ENCODE measurements around the gene CNPY4. TPM values are rescaled to one million over a fixed set of nuclear protein-coding genes. Genes with fewer than 3 reads are reported as not detected.

Gene CNPY4
- total and polyA plus RNA-seq, 10 of the 15 experiments (the other 5 are each of a cell fraction or from before 2014, with no cell fraction given) = 2.5 to 9.2 (median 6.8) TPM

GRCh38 chr7:100120733-100121036, 1.3 kb downstream of the CNPY4 start (continued):
- TF ChIP-seq LARP7 (IDR thresholded peaks at IDR 0.05) (no peak), CBFB (IDR thresholded peaks at IDR 0.05; ENCODE audit: low read depth) (no peak), TBL1XR1 (IDR thresholded peaks at IDR 0.05; ENCODE audit: low read depth, low read length) (no peak), MTA3 (IDR thresholded peaks at IDR 0.05; ENCODE audit: borderline replicate concordance, low read length) (no peak), NR2F1 (conservative IDR thresholded peaks at IDR 0.05) (no peak), NFXL1 (IDR thresholded peaks at IDR 0.05; ENCODE audit: borderline replicate concordance) (no peak), CEBPZ (IDR thresholded peaks at IDR 0.05; ENCODE audit: low read depth, low read length) (no peak), FOXK2 (IDR thresholded peaks at IDR 0.05) (no peak), IRF3 (IDR thresholded peaks at IDR 0.05) (no peak)

GRCh38 chr7:100122067-100122466, 2.6 kb downstream of the CNPY4 start:
- no peak overlapping the region for H3K4me2 ChIP-seq (ENCODE audit: control insufficient read depth, insufficient read depth)
- FAIRE-seq = no peak
- ChIA-PET CTCF (interaction anchor here (0.6 kb wide), 1 partner anchor 59 kb away, joined by 3 read pairs; no protein-coding TSS in a partner anchor), POLR2A (interaction anchor here (0.5 kb wide), 1 partner anchor 373 kb away, joined by 6 read pairs; no protein-coding TSS in a partner anchor), RAD21 (ENCODE audit: unreplicated experiment) (no interaction called here), SMC1A (ENCODE audit: uncharacterized antibody, unreplicated experiment) (interaction anchor here (1.3 kb wide), 1 partner anchor 20 kb away, joined by 3 read pairs; no protein-coding TSS in a partner anchor)
- no peak for ATAC-seq
- H3K4me3 ChIP-seq = no peak overlapping the region
- no peaks in the 10 kb centered on the region; a peak in 1 of 4 replicates for H3K36me3 ChIP-seq (ENCODE audit: control insufficient read depth in 2 of 2, insufficient read depth in 2 of 2, low read length in 1 of 2)
- no peaks in the 10 kb centered on the region for H3K9me3 ChIP-seq (replicated peaks; ENCODE audit: control insufficient read depth, insufficient read depth, low read length)
- BruUV-seq (replicated peaks) = no TSS peak
- H3K27me3 ChIP-seq (replicated peaks in 1 of 2; ENCODE audit: control insufficient read depth in 2 of 2, insufficient read depth in 2 of 2, low read length in 1 of 2) = no peaks in the 10 kb centered on the region
- peaks cover 12% of the 10 kb centered on the region for H3K4me1 ChIP-seq (ENCODE audit: control insufficient read depth, insufficient read depth, low read length)
- no peak overlapping the region for H3K9ac ChIP-seq (ENCODE audit: control insufficient read depth, insufficient read depth, low read length)
- intact Hi-C loops (cut with micrococcal nuclease; ENCODE audit: unreplicated experiment) = no loop called here
- WGBS (ENCODE audit: insufficient coverage, insufficient replicate concordance, low lambda C conversion rate, missing lambda C conversion rate) = 95% methylated on average over 12 of the region's 13 CpGs
- H2AFZ ChIP-seq (ENCODE audit: control insufficient read depth, low read depth, low read length) = no peak overlapping the region
- DNase-seq (ENCODE audit: low read depth, low spot score) = no peak
- no peaks in the 10 kb centered on the region for H4K20me1 ChIP-seq (ENCODE audit: control insufficient read depth, insufficient read depth)
- H3K79me2 ChIP-seq (ENCODE audit: control insufficient read depth, insufficient read depth, low read length) = peaks cover 17% of the 10 kb centered on the region
- in situ Hi-C loops (cut with MboI) = no loop called here
- no peak overlapping the region for H3K27ac ChIP-seq (ENCODE audit: control insufficient read depth, insufficient read depth)
- TF ChIP-seq SMAD1 (IDR thresholded peaks at IDR 0.05; ENCODE audit: low read depth, partially characterized antibody) = no peak
- TF ChIP-seq, protein P1, sequence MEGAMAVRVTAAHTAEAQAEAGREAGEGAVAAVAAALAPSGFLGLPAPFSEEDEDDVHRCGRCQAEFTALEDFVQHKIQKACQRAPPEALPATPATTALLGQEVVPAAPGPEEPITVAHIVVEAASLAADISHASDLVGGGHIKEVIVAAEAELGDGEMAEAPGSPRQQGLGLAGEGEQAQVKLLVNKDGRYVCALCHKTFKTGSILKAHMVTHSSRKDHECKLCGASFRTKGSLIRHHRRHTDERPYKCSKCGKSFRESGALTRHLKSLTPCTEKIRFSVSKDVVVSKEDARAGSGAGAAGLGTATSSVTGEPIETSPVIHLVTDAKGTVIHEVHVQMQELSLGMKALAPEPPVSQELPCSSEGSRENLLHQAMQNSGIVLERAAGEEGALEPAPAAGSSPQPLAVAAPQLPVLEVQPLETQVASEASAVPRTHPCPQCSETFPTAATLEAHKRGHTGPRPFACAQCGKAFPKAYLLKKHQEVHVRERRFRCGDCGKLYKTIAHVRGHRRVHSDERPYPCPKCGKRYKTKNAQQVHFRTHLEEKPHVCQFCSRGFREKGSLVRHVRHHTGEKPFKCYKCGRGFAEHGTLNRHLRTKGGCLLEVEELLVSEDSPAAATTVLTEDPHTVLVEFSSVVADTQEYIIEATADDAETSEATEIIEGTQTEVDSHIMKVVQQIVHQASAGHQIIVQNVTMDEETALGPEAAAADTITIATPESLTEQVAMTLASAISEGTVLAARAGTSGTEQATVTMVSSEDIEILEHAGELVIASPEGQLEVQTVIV (IDR thresholded peaks at IDR 0.05; ENCODE audit: borderline replicate concordance, partially characterized antibody) = no peak
- TF ChIP-seq ATF3 (IDR thresholded peaks at IDR 0.05; ENCODE audit: borderline replicate concordance, extremely low read depth, low read depth, low read length) = no peak

Measured in GM12878 (cell line).